DND-41 (cell line): ENCODE data around the gene CAMP.
A peak's percentile ranks its signal among the peaks of the same experiment; 100 is the strongest.

ENCODE experiments used
- ATAC-seq: fragments of 200-7000 bp; cut with Tn5 transposase; 3 replicates; pipeline ENCODE4 v1.9.1; 2021; ENCODE audit warnings: low read depth; ENCODE audit not compliant: insufficient read depth
- DNase-seq: peaks from one replicate; pipeline ENCODE4 v3.0.0-alpha.2; 2020
- H2AFZ ChIP-seq: 2 replicates; pipeline ENCODE4 v1.6.0; 2012; ENCODE audit warnings: low read depth, low read length
- H3K27ac ChIP-seq: 2 replicates; pipeline ENCODE4 v1.5.1; 2012; ENCODE audit warnings: low read length, inconsistent platforms
- H3K27me3 ChIP-seq: fragments of 200-600 bp; sonication (generic); 2 replicates; pipeline ENCODE4 v1.6.0; 2012; ENCODE audit warnings: low read length, mild to moderate bottlenecking, inconsistent platforms; ENCODE audit not compliant: insufficient read depth, poor library complexity
- H3K36me3 ChIP-seq: 2 replicates; pipeline ENCODE4 v1.5.1; 2012; ENCODE audit warnings: low read length, inconsistent platforms; ENCODE audit not compliant: insufficient read depth
- H3K4me1 ChIP-seq: 2 replicates; pipeline ENCODE4 v1.5.1; 2012; ENCODE audit warnings: mild to moderate bottlenecking, low read length; ENCODE audit not compliant: insufficient read depth
- H3K4me2 ChIP-seq: 2 replicates; pipeline ENCODE4 v1.6.0; 2012; ENCODE audit warnings: mild to moderate bottlenecking, moderate library complexity, low read length, inconsistent platforms; ENCODE audit not compliant: insufficient read depth
- H3K4me3 ChIP-seq, 2 experiments: fragments of 200-600 bp in 1 of 2; shearing (Covaris generic) in 1 of 2; 2 replicates each; pipeline ENCODE4 v1.5.1; 2012 to 2016; ENCODE audit warnings: inconsistent platforms in 2 of 2, low read length in 2 of 2, mild to moderate bottlenecking in 2 of 2, low read depth in 1 of 2, moderate library complexity in 1 of 2
- H3K79me2 ChIP-seq: 2 replicates; pipeline ENCODE4 v1.6.0; 2012; ENCODE audit warnings: low read length, inconsistent platforms; ENCODE audit not compliant: insufficient read depth
- H3K9ac ChIP-seq: 2 replicates; pipeline ENCODE4 v1.6.0; 2012; ENCODE audit warnings: low read depth, mild to moderate bottlenecking, inconsistent platforms, low read length, moderate library complexity
- H3K9me3 ChIP-seq: 2 replicates; pipeline ENCODE4 v1.5.1; 2012; ENCODE audit warnings: low read length, moderate library complexity, mild to moderate bottlenecking, inconsistent platforms; ENCODE audit not compliant: insufficient read depth, severe bottlenecking
- H4K20me1 ChIP-seq: 2 replicates; pipeline ENCODE4 v1.6.0; 2012; ENCODE audit warnings: low read length; ENCODE audit not compliant: insufficient read depth
- EZH2 ChIP-seq: IDR thresholded peaks from 3 replicates; pipeline ENCODE4 v1.6.1; 2012; ENCODE audit warnings: borderline replicate concordance, low read depth, mild to moderate bottlenecking, moderate library complexity, low read length, inconsistent platforms; ENCODE audit not compliant: severe bottlenecking
- TF ChIP-seq, protein P1 (sequence below): IDR thresholded peaks from 2 replicates; pipeline ENCODE4 v1.5.1; 2012; ENCODE audit warnings: borderline replicate concordance, low read length, moderate library complexity, mild to moderate bottlenecking; ENCODE audit not compliant: poor library complexity, severe bottlenecking; ENCODE audit errors: extremely low read depth

CAMP gene

DNA sequence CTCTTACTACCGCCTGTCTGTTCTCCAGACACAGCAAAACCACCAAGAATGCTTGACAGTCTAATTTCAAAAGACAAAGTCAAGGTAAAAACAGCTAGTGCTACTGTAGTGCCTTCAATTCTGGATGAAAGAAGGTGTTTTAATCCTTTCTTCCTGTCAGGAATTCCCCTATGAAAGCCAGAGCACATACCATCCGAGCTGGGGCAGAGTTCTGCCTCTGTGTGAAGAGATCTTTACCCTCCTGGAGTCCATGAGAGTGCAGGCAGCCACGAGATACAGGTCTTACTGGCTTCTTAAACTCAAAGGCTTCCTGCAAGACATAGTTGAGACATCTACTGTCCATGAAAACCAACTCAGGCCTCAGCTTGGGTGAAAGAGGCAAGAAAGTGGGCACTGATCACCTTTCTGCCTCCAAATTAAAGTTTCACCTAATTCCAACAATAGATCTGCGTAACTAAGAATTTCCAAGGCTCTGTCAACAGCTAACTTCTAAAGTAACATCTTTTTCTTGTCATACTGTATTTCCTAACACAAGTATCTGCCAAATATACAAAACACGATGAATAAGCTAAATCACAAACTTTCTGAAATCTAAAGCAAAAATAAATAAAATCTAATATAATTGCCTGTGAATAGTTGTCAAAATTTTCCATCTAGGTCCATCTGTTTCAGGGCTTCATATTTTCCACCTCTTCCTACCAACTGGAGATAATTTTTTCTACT, 42.6 kb upstream of the CAMP start:
- DNase-seq (no peak), ATAC-seq (no peak)
- Histone ChIP-seq H4K20me1 (peaks cover 72% of the 10 kb centered on the region), H3K27ac (peak overlapping the region; percentile 21; the same call in 1 of the 2 replicates), H3K4me3 (0 out of 4 replicates have a peak overlapping the region, but pooled peaks of 1 of the 2 experiments have one; percentile 7), H3K36me3 (peaks cover 97% of the 10 kb centered on the region), H3K4me2 (peak overlapping the region; percentile 30; the same call in 1 of the 2 replicates), H2AFZ (no peak overlapping the region), H3K9me3 (no peaks in the 10 kb centered on the region), H3K79me2 (peaks cover 95% of the 10 kb centered on the region), H3K4me1 (peaks cover 43% of the 10 kb centered on the region), H3K27me3 (no peaks in the 10 kb centered on the region), H3K9ac (no peak overlapping the region)
- no peak for TF ChIP-seq EZH2
- TF ChIP-seq, protein P1, sequence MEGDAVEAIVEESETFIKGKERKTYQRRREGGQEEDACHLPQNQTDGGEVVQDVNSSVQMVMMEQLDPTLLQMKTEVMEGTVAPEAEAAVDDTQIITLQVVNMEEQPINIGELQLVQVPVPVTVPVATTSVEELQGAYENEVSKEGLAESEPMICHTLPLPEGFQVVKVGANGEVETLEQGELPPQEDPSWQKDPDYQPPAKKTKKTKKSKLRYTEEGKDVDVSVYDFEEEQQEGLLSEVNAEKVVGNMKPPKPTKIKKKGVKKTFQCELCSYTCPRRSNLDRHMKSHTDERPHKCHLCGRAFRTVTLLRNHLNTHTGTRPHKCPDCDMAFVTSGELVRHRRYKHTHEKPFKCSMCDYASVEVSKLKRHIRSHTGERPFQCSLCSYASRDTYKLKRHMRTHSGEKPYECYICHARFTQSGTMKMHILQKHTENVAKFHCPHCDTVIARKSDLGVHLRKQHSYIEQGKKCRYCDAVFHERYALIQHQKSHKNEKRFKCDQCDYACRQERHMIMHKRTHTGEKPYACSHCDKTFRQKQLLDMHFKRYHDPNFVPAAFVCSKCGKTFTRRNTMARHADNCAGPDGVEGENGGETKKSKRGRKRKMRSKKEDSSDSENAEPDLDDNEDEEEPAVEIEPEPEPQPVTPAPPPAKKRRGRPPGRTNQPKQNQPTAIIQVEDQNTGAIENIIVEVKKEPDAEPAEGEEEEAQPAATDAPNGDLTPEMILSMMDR: no peak

DNA sequence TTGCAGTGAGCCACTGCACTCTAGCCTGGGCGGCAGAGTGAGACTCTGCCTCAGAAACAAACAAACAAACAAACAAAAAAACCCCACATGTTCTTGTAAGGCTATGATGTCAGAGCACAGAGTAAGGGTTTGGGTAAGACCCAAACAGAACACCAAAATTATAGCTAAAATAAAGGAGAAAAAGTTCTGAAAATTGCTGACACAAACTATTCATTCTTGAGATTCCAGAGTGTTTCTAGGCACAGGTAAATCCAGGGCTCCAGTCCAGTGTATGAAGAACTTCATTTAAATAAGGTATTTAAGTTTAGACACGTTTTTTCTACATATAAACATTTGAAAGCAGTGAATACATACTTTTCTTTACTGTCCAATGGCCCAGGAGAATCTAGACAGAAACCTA, 39.0 kb upstream of the CAMP start:
- Histone ChIP-seq H3K4me2 (peak overlapping the region; percentile 78), H3K36me3 (peaks cover 82% of the 10 kb centered on the region), H3K27me3 (no peaks in the 10 kb centered on the region), H3K9ac (0 out of 2 replicates have a peak overlapping the region, but pooled peaks have one; percentile 7), H3K4me3 (no peak overlapping the region), H4K20me1 (peaks cover 66% of the 10 kb centered on the region), H3K27ac (no peak overlapping the region), H2AFZ (no peak overlapping the region), H3K79me2 (peaks cover 93% of the 10 kb centered on the region), H3K9me3 (no peaks in the 10 kb centered on the region), H3K4me1 (peaks cover 64% of the 10 kb centered on the region)
- DNase-seq (no peak), ATAC-seq (no peak)
- TF ChIP-seq, protein P1: no peak
- no peak for TF ChIP-seq EZH2

DNA sequence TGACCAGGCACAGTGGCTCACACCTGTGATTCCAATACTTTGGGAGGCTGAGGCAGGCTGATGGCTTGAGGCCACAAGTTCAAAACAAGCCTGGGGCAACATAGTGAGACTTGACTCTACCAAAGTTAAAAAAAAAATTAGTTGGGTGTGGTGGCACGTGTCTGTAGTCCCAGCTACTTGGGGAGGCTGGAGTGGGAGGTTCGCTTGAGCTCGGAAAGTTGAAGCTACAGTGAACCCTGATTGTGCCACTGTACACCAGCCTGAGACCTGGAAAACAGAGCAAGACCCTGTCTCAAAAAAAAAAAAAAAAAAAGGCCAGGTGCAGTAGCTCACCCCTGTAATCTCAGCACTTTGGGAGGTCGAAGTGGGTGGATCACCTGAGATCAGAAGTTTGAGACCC, 38.2 kb upstream of the CAMP start:
- TF ChIP-seq, protein P1: no peak
- TF ChIP-seq EZH2: no peak
- Histone ChIP-seq H3K9me3 (no peaks in the 10 kb centered on the region), H3K9ac (peak overlapping the region; percentile 97; the same call in 1 of the 2 replicates), H3K79me2 (peaks cover 85% of the 10 kb centered on the region), H3K27me3 (no peaks in the 10 kb centered on the region), H3K4me2 (peak overlapping the region; percentile 78), H3K36me3 (peaks cover 73% of the 10 kb centered on the region), H2AFZ (no peak overlapping the region), H3K27ac (no peak overlapping the region), H4K20me1 (peaks cover 58% of the 10 kb centered on the region), H3K4me3 (peak overlapping the region in 1 of 2 experiments; percentile 69; a peak in 1 of 4 replicates), H3K4me1 (peaks cover 65% of the 10 kb centered on the region)
- DNase-seq (no peak), ATAC-seq (no peak)
